Stimulated activated CD8-positive, alpha-beta memory T cell treated with anti-CD3 and anti-CD28 coated beads, Interleukin-2, amount 100 ng/mL, for 1 hour (primary cell): ENCODE measurements around the gene SCYL2.
"Not testable (repeated sequence)": the region's sequence is repeated elsewhere in the genome, so short reads cannot be mapped to it uniquely, and the experiment has no call there.

Source experiments
- DNase-seq, 2 donors: peaks; one replicate each; pipeline ENCODE4 v3.0.0-alpha.2; 2020; ENCODE audit warnings: low read depth in 2 of 2

SCYL2 gene

DNA sequence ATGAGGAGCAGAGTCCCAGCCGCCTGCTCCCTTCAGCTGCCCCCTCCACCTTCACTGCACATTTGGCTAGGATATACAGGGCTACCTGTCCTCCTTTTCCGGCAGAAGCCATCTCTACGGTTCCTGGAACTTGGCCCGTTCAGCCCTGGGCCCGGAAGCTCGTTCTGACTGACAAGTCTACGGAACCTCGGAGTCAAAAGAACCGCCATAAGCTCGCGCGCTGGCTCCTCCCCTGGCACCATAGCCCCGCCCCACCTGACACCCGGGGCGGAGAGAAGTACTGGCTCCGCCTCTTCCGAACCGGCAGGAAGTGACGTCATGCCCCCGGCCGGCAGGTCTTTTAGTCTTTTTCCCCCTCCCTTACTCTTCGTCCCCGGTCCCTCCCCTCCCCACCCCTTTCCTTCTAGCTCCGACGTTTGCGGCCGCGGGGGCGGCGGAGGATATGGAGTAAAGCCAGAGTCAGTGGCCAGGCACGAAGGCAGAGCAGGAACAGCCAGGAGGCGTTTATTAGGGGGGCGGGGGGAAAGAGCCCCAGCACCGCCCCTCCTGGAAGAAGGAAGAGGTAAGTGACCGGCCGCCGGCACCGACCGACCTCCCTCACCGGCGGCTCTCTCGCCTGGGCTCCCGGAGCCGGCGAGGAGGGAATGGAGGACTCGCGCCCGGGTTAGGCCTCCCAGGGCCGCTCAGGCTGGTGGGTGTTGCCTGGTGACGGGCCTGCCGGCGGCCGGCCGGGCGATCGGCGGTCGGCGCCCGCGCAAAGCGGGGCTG lies at the start of gene SCYL2, which contains the start of gene DEPDC4:
Gene SCYL2, plus strand, starts transcription at position 343 of the 768 bp plus-strand sequence. CDS start 15,794 bp downstream, outside the sequence.
Gene DEPDC4, minus strand, starts transcription at position 245 of the 768 bp plus-strand sequence. Its CDS starts 3 bp downstream, at position 242.
- DNase-seq, result peak; percentile 87 to 89

DNA sequence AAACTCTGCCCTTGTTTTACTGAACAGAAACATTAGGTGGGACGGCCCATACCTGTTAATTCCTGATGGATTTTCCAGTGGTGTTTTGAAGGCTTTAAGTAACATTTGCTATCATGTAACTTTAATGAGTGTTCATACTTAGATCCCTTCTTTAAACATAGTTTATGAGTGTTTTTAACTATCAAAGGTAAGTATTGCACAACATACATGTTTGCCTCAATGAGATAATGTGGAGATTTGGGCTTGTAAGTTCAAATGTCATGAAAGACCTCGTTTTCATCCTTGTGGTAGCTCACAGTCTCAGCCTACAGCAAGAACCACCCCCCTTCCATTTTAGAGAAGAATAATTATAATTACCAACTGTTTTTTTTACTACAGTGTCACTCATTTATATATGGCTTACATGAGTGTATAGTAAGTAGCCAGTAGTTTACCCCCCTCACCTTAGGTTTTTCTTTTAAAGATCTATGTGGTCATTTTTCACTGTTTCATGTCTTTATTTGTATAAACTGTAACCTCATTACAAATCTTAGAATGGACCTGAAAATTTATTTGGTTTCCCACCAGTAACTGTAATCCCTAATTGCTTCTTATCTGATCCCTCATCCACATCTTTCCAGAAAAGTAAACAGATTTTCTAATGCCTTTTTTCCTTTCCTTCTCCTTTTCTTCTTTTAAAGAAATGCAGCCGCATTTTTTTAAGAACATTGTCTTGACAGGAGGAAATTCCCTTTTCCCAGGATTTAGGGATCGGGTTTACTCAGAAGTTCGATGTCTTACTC lies 47.5 kb upstream of the SCYL2 start:
- DNase-seq, result no peak

- DNase-seq, result no peak
Observed at GRCh38 chr12:100221523-100221922, 45.5 kb upstream of the SCYL2 start.

- not testable (repeated sequence) for DNase-seq
Observed at GRCh38 chr12:100222173-100222572, 44.8 kb upstream of the SCYL2 start.

DNA sequence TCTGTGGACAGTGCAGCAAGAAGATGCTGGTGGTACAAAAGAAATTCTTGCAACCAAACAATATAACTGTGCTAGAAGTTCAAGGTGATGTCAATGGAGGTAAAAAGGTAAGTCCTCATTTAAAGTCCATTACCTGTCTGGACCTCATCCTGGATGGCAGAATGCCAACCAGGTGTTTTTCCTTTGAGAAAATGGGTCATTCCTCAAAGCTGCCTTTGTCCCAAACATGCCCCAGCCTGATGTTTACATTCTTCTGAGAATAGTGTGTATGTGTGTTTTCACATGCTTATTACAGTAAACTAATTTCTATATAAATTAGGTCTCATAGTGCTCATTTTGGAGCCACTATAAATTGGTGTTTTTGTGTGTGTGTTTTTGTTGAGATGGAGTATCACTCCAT lies 41.5 kb upstream of the SCYL2 start:
- no peak for DNase-seq

DNA sequence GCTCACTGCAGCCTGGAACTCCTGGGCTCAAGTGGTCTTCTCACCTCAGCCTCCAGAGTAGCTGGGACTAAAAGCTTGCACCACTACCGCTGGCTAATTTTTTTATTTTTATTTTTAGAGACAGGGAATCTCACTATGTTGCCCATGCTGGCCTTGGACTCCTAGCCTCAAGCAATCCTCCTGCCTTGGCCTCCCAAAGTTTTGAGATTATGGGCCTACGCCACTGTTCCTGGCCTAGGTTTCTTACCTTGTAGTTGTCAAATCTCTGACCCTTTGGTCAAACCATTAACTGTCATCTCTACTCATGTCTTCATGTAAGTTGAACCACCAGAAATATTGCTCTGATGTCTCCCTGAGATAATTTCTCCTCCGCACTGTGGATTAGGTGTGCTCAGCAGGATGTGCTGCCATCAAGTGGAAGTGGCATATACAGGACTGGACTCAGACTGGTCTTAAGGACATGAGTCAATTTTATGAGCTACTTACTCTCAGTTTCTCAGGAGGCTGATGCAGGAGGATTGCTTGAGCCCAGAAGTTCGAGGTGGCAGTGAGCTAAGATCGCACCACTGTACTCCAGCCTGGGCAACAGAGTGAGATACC lies 37.8 kb upstream of the SCYL2 start:
- DNase-seq, result no peak

DNA sequence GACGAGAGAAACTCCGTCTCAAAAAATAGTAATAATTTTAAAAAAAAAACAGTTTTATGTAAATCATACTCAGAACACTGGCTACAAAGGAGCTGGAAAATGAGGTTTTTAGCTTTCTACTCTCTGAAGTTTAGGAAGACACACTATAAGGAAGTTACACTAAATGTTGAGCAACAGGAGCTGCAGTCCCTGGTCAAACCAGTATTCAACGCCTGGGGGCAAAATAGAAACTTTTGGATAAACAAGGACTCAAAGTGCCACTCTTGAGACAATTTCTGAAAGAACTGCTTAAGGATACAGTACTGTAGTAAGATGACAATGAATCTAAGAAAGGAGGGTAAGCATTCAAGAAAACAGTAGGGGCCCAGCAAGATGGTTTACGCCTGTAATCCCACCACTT lies 37.1 kb upstream of the SCYL2 start:
- no peak for DNase-seq

DNA sequence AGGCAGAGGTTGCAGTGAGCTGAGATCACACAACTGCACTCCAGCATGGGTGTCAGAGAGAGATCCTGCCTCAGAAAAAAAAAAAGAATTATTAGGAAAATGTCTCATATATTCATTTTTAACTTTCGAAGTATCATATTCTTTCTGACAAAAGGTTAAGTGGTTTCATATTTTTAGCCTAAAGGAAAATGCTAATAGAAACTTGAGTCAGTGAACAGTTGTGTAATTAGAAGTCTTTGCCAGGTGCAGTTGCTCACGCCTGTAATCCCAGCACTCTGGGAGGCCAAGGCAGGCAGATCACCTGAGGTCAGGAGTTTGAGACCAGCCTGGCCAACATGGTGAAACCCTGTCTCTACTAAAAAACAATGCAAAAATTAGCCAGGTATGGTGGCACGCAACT lies 35.1 kb upstream of the SCYL2 start:
- DNase-seq, result not testable (repeated sequence)

DNA sequence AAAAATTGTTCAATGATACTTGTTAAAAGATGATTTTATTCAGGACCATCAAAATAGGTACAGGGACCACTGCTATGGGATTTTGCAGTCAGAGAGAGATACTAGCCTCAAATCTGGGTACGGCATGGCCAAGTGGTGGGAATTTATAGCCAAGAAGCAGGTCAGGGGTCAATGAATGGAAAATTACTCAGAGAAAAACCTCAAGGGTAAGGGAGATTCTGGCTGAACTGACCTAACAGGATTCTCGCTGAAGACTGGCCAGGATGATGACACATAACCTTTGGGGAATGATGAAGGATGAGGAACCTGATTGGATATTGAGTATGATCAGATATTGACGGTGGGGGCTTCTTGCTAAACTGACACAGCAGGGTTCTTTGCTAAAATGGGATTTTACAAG lies 32.8 kb upstream of the SCYL2 start:
- no peak for DNase-seq

- DNase-seq, result no peak
Observed at GRCh38 chr12:100234591-100235304, 32.2 kb upstream of the SCYL2 start.

DNA sequence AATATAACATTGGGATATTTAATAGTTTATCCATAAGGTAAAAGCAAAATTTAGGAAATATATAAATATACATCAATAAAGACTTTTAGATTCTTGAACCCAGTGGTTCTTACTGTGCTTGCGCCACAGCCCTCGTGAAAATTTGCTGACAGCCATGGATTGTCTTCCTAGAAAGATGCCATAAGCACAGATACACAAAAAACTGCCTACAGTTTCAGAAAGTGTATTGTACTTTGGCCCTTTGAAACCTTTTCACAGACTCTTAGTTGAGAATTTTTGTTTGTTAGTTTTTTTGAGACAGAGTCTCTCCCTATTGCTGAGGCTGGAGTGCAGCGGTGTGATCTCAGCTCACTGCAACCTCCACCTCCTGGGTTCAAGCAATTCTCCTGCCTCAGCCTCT lies 28.2 kb upstream of the SCYL2 start:
- DNase-seq, result no peak

DNA sequence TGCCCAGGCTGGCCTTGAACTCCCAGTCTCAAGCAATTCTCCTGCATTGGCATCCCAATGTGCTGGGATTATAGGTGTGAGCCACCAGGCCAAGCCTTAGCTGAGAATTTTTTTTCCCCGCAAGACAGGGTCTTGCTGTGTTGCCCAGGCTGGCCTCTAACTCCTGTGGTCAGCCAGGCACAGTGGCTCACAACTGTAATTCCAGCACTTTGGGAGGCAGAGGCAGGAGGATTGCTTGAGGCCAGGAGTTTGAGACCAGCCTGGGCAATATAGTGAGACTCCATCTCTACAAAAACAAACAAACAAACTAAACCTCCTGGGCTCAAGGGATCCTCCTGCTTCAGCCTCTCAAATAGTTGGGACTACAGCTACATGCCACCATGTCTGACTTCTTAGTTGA lies 27.4 kb upstream of the SCYL2 start:
- DNase-seq, result no peak

DNA sequence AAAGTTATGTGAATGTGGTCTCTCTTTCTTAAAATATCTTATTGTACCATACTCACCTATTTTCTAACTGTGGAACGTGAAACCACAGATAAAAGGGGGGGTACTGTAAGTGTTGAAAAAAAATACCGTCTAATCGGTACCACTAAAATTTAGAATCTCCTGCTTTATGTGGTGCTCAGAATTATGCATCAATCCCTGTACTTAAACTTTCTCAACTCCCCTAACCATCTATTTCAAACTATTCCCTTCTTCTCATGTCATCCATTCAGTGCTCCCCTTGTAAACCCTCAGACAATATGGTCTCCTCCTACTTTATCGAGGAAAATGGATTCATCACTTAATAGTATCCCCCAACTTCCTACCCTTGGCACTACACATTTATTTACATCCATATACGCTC lies 23.8 kb upstream of the SCYL2 start:
- no peak for DNase-seq

- DNase-seq, result no peak
Observed at GRCh38 chr12:100247765-100248164, 19.2 kb upstream of the SCYL2 start.

DNA sequence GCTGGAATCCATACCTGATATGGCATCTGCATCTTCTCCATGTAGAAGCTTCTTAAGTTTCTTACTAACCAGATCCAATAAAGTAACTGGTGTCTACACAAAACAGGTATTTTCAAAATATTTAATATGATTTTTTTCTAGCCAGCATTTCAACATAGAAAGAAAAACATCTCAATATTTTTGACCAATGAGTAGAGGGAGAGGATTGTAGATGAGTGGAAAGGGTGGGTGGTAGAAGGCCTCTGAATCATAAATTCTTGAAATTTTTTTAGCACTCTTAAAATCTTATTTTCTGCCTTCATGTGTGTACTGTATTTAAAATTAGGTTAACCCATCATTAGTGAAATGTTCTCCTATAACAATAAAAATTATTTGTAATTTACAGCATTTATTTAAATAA lies 18.1 kb upstream of the SCYL2 start:
- no peak for DNase-seq

- DNase-seq, result no peak
Observed at GRCh38 chr12:100249941-100250340, 17.0 kb upstream of the SCYL2 start.

DNA sequence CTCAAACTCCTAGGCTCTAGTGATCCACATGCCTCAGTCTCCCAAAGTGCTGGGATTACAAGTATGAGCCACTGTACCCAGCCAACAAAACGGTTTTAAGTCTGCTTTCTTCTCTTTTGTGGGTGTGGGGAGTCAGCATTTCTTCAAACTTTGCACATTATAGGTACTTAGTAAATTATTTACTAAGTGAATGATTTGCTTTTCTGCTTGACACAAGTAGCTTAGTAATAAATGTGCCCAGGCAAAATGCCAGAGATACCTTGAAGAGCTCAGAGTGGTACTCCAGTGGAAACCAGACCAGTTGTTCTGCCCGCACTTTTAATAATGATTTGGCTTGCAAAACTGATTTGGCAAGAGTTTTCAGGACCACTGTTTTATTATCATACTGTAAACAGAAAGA lies 15.1 kb upstream of the SCYL2 start:
- no peak for DNase-seq

DNA sequence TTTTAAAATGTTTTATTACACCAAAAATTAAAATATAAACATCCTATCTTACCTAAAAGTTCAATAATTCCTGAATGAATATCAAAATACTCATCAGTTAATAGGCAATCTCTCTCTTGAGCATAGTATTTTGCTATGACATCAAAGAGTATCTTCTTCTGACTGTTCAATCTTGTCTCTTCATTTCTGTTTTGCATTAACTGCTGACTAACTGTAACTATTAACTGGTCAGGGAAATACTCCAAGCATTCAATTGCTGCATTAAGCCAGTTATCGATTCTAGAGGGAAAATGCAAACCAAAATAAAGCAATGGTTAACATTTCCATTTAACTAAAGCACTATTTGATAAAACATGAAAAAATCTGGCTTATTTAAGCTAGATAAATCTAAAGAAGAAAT lies 13.5 kb upstream of the SCYL2 start:
- no peak for DNase-seq

DNA sequence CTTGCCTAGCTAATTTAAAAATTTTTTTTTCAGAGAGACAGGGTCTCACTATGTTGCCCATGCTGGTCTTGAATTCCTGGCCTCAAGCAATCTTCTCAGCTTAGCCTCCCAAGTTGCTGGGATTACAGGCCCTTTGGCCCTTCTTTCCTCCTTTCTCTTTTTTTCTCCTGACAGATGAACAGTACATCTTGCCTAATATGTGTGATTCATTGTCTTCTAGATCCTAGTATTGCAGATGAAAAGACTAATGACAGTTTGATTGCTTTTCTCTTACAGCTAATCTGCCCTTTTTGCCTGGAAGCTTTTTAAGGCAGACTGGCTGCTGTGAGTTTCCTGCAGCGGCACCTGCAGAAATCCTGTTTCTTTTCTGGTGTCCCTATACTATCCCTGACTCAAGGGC lies 12.1 kb upstream of the SCYL2 start:
- no peak for DNase-seq

DNA sequence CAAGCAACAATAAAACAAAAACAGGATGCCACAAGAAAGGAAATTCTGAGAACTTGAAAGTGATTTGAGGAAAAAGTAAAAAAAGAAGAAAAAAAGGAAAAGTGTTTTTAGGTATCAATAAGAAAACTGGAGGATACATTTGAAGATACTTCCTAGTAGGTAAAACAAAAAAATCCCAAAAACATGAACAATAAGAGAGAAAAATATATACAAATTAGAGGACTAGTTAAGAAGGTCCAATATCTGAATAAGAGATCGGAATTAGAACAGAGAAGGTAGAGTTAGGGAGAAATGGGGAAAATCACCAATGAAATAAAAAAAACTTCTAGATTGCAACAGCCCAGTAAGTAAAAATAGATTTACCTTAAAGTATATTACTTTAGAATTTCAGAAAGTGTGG lies 8.8 kb upstream of the SCYL2 start:
- no peak for DNase-seq

GRCh38 chr12:100263131-100263530 lies 3.8 kb upstream of the SCYL2 start:
- DNase-seq, result no peak

GRCh38 chr12:100265107-100265506 lies 1.9 kb upstream of the SCYL2 start:
- DNase-seq, result not testable (repeated sequence)
